ENCODE data around the gene BACE2.

DNA sequence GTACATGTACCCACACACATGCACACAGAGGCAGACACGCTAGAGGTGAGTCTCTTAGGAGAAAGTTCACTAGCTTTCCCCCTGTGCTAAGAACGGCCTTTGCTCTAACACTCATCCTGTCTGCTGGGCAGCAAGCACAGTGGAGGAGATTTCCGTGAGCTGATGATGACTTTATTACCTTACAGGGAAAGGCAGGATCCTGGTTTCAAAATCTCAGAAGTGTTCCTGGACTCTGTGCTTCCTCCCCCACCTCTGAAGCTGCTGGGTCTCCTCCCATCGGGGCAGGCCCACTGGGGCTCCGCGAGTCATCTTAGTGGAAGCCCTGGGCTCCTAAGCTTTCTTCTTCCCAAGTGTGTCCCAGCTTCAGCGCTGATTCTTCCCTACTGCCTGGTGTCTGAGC lies 151.3 kb downstream of the BACE2 start:
- TF ChIP-seq, protein P1, sequence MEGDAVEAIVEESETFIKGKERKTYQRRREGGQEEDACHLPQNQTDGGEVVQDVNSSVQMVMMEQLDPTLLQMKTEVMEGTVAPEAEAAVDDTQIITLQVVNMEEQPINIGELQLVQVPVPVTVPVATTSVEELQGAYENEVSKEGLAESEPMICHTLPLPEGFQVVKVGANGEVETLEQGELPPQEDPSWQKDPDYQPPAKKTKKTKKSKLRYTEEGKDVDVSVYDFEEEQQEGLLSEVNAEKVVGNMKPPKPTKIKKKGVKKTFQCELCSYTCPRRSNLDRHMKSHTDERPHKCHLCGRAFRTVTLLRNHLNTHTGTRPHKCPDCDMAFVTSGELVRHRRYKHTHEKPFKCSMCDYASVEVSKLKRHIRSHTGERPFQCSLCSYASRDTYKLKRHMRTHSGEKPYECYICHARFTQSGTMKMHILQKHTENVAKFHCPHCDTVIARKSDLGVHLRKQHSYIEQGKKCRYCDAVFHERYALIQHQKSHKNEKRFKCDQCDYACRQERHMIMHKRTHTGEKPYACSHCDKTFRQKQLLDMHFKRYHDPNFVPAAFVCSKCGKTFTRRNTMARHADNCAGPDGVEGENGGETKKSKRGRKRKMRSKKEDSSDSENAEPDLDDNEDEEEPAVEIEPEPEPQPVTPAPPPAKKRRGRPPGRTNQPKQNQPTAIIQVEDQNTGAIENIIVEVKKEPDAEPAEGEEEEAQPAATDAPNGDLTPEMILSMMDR (IDR thresholded peaks at IDR 0.05): no peak
- no peak for TF ChIP-seq EZH2 (IDR thresholded peaks at IDR 0.05; ENCODE audit: borderline replicate concordance, insufficient read depth, low read depth, low read length, poor library complexity, severe bottlenecking)
